Activated CD4-positive, alpha-beta T cell treated with anti-CD3 and anti-CD28 coated beads, Interleukin-2, Interleukin-6, amounts not matched to agents 100 ng/mL and 50 ng/mL, durations not matched to agents 16 hours and 8 hours (primary cell): ENCODE measurements around the gene PDXP.

ENCODE experiments used
- DNase-seq: peaks from one replicate; pipeline ENCODE4 v3.0.0-alpha.2; 2020

The PDXP gene

DNA sequence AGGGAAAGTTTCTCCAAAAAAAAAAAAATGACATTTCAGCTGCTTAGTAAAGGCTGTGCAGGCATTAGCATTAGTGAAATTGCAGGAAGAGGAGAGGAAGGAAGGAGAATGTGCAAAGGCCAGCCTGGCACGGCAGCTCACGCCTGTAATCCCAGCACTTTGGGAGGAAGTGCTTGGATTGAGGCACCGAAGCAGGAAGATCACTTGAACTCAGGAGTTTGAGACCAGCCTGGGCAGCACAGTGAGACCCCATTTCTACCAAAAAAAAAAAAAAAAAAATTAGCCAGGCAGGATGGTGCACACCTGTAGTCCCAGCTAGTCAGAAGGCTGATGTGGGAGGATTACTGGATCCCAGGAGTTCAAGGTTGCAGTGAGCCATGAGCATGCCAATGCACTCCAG lies 46.1 kb downstream of the PDXP start:
- DNase-seq = no peak

DNA sequence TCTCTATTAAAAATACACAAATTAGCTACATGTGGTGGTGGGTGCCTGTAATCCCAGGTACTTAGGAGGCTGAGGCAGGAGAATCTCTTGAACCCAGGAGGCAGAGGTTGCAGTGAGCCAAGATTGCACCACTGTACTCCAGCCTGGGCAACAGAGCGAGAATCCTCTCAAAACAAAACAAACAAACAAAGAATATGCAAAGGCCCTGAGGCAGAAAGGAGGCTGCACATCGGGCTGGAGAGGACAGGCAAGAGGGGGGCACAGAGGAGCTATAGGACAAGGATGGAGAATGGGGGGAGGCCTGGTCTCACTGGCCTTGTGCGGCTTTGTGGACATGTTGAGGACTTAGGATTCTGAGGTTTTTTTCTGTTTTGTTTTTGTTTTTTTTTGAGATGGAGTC lies 46.7 kb downstream of the PDXP start:
- no peak for DNase-seq

DNA sequence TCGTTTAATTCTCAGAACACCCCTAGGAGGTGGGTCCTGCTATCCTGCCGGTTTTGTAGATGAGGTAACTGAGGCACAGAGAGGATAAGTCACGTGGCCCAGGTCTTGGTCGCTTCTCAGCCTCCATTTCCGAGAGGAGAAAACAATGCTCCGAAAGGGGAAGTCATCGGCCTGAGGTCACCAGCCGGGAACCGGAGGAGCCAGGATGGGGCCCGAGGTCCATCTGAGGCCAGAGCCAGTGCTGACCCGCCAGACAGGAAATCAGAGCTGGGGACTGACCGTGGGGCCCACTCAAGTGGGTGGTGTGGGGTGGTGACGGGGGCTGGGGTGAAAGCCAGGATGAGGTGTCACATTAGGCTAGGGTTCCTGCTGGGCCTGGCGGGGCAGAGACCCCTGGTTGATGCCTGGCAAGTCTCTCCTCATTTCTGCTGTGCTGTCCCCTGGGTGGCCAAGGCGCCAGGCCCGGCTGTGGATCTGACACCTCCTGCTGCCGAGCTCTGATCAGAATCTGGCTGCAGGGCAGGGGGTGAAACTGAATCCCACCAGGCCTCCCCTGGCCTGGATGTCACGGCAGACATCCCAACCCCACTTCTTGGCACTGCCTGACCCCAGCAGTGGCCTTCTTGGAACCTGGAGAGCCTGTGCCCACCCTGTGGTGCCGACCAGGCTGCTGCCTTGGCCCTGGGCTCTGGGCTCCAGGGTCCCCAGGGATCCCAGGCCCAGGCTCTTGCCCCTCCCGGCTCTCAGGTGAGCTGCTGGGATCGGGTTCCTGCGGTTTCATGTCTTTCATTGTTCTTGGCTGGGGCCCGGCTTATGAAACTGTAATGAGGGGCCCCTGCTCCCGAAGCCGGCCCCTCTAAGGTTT lies 50.3 kb downstream of the PDXP start:
- no peak for DNase-seq

DNA sequence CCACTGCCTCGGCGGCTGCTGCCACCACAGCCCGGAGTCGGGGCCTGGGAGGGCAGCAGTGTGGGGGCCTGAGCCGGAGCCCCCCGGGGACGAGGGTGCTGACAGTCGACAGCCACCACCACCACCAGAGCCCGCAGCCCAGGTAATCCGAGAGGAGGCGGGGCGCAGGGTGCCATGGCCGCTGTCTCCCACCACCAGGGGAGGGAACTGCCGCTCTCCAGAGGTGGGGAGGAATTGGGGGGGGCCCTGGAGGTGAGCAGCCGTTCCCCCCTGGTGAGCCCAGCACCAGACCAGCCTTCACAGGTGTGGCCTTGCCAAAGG lies 50.9 kb downstream of the PDXP start:
- DNase-seq = no peak

DNA sequence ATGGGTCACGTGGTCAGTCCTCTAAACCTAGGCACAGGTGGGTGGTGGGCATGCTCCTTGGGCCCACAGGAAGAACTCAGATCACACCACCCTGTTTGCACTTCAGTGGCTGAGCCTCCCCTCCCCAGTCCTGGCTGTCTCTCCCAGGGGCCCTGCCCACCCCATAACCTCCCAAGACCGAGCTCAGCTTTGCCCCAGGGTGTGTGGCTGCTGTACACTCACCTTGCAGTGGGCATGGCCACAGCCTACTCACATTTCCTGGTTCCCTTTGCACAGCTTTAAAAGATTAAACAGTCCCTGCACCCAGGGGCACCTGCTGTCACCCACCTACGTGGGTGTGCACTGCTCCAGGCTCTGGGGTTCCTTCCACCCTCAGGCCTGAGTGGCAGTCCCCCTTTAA lies 52.2 kb downstream of the PDXP start:
- no peak for DNase-seq

DNA sequence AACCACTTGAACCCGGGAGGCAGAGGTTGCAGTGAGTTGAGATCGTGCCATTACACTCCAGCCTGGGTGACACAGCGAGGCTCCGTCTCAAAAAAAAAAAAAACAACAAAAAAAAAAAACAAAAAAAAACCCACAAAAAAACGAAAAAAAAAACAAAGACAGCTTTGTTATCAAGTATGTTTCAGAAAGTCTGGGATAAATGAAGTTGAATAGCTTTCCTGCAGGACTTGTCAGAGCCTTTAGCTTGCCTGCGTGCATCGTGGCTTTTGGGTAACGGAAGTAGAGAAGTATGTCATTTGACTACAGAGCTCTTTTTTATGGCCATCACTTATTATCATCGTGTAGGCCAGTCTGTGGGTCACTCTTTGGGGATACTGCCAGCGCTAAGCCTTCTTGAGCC lies 53.0 kb downstream of the PDXP start:
- no peak for DNase-seq

DNA sequence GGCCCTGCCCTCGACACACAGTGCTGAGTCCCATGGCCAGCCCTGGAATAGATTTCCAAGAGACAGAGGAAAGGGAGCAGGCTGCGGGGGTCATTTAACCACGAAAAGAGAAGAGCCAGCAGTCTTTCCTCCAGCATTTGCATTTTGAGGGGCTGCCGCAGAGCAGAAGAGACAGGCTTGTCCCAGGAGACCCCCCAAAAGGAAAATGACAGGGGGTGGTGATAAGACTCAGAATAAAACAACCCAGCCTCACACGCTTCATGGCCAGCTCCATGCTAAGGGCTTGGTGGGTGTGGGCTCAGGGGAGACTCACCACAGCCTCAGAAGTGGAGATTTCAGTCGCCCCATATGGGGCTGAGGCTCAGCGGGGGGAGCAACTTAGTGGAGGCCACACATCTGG lies 55.2 kb downstream of the PDXP start:
- no peak for DNase-seq

DNA sequence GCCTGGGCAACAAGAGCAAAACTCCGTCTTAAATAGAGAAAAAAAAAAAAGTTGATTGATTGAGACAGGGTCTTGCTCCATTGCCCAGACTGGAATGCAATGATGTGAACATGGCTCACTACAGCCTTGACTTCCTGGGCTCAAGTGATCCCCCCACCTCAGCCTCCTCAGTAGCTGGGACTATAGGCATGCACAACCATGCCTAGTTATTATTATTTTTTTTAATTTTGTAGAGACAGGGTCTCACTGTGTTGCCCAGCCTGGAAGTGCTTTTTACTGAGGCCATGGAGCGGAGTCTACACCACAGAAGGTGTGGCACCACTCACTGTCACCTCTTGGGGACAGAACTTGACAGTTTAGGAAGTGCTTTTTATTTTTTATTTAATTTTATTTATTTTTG lies 56.1 kb downstream of the PDXP start:
- no peak for DNase-seq

DNA sequence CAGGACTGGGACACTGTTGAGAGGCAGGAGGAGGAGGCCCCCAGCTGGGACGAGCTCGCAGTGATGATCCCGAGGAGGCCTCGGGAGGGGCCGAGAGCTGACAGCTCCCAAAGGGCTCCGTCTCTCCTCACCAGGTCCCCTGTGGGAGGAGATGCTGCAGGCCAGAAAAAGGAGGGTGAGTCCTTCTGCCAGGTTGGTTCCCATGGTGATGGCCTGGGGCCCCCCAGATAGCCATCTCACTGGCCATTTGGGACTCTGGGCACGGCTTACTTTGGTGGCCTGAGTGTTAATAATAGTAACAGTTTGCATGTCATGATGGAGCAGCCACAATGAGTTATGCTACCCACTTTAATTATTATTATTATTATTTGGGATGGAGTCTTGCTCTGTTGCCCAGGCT lies 57.2 kb downstream of the PDXP start:
- no peak for DNase-seq
